NCI-H1930 (cell line): Measurements from ENCODE around the gene NUDT2.
"Not testable (repeated sequence)": the region's sequence is repeated elsewhere in the genome, so short reads cannot be mapped to it uniquely, and the experiment has no call there.

Experiments used
- DNase-seq, 2 experiments: peaks; one replicate each; lab custom pipeline; 2025; lab: John Stamatoyannopoulos, UW

NUDT2 gene

DNA sequence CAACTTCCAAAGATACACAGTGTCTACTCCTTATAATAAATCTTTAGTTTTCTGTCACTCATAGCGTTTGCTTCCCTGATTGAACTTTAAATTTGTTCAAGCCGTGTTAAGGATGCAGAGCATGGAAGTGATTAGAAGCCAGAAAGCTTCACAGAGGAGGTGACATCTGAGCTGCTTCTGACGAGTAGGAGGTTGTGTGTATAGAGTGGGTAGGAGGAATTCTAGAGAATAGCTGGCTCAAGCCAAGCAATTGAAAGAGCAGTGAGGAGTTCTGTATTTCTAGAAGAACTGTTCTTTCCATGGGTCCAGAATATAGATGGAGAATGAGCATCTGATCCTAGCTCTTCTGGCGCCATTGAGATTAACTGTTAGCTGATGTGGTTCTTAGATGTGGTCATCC lies 6.0 kb downstream of the NUDT2 start:
- DNase-seq = no peak

DNA sequence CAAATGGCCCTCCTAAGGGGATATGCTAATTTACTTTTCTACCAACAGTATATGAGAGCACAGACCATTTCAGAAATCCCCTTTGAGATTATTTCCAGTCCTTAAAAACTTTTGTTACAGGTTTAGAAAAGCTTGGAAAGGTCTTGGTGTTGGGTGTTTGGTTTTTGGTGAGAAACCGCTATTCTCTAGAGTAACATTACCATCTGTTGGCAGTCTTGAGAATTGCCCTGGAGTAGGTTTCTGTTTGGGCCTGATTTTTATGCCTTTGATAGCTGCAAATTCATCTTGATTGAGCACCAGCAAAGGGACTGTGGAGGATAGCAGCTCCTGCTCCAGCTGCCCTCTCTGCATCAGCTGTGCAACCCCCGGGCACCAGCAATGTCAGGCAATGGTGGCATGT lies 8.0 kb downstream of the NUDT2 start:
- DNase-seq = no peak

DNA sequence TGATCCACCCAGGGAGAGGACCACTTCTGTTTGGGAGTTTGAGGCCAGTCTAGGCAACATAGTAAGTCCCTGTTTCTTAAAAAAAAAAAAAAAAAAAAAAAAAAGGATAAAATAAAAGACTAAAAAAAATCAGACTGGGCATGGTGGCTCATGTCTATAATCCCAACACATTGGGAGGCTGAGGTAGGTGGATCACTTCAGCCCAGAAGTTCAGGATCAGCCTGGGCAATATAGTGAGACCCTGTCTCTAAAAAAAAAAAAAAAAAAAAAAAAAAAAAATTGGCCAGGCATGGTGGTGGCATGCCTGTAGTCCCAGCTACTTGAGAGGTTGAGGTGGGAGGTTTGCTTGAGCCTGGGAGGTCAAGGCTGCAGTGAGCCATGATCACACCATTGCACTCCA lies 8.7 kb downstream of the NUDT2 start:
- not testable (repeated sequence) for DNase-seq

- DNase-seq = no peak
Measured at GRCh38 chr9:34338665-34339385, 9.5 kb downstream of the NUDT2 start.

- DNase-seq = no peak
Measured at GRCh38 chr9:34341659-34342295, 12.4 kb downstream of the NUDT2 start.

DNA sequence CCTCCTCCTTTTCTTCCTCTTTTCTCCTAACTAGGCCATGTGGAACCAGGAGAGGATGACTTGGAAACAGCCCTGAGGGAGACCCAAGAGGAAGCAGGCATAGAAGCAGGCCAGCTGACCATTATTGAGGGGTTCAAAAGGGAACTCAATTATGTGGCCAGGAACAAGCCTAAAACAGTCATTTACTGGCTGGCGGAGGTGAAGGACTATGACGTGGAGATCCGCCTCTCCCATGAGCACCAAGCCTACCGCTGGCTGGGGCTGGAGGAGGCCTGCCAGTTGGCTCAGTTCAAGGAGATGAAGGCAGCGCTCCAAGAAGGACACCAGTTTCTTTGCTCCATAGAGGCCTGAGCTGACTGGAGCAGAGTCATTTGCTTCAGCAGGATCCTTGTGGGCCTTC lies 13.7 kb downstream of the NUDT2 start:
- DNase-seq = no peak

GRCh38 chr9:34343605-34344004 lies 14.2 kb downstream of the NUDT2 start:
- no peak for DNase-seq

- no peak for DNase-seq
Measured at GRCh38 chr9:34346873-34347799, 17.8 kb downstream of the NUDT2 start.

GRCh38 chr9:34347800-34348158 lies 18.4 kb downstream of the NUDT2 start:
- DNase-seq = no peak

GRCh38 chr9:34349324-34349723 lies 20.0 kb downstream of the NUDT2 start:
- no peak for DNase-seq

GRCh38 chr9:34352122-34352652 lies 22.8 kb downstream of the NUDT2 start:
- DNase-seq = not testable (repeated sequence)

DNA sequence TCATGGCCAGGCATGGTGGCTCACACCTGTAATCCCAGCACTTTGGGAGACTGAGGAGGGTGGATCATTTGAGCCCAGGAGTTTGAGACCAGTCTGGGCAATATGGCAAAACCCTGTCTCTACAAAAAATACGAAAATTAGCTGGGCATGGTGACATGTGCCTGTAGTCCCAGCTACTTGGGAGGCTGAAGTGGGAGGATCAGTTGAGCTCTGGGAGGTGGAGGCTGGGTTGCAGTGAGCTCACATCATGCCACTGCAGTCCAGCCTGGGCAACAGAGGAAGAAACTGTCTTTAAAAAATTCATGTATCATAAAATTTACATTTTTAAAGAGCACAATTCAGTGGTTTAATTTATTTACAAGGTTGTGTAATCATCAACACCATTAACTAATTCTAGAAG lies 23.6 kb downstream of the NUDT2 start:
- DNase-seq = not testable (repeated sequence)

DNA sequence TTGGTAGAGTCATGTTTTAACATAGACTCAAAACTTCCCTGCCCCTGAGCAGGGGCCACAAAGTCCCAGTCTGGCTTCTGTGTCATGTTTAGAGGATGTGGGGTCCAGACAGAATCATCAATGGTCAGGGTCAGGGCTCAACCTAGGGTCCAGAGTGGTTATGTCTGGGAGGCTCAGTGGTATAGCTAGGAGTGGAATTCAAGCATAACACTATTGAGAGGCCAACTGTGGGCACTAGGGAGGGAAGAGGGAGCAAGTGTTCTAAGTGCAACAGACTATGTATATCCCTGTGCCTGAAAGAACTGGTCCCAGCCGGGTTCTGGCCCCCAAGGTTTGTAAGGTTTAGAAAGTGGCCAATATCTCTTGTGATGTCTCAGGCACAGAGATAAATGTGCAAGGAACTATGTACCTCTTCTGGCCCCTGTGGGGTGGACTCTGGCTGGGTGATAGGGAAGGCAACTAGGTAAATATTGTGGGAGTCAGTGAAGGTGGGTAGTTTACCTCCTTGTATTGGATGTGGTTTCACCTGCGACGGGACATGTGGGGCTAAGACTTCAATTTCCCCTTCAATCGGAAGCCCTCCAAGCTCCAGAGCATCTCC lies 33.3 kb downstream of the NUDT2 start:
- DNase-seq = no peak

- no peak for DNase-seq
Measured at GRCh38 chr9:34363619-34364351, 34.4 kb downstream of the NUDT2 start.

DNA sequence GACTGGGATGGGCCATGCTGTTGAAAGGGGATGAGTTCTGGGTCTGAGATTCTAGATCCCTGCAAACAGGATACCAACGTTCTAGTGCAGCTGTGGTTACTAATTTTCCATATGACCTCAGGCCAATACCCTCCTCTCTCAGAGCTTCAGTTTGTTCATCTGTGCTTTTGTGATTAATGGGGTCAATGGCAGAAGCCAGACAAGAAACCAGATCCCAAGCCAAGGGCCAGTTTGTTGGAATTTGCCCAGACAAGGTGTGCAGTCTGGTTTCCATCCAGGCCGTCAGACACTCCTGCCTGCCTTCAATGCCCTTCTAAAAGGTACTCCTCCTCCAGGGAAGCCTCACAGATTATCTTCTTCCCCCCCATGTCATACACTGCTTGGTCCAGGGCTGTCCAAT lies 35.9 kb downstream of the NUDT2 start:
- DNase-seq = no peak

DNA sequence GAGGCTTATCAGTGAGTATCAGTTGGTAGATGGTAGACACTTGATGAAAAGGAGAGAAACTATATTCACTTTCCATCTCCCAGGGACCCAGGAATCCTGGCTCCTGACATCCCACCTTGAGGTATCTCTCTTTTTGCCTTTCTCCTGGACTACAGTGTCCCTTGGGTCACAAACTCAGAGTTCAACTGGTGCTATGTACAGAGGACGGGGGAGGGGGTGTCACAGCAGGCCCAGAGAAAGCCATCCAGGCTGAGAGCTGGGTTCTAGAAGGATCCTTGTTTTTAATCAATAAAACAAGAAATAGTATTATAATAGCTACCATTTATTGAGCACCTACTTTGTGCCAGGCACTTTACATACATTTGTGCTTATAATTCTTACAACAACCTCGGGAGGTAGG lies 37.0 kb downstream of the NUDT2 start:
- no peak for DNase-seq

GRCh38 chr9:34367751-34368410 lies 38.5 kb downstream of the NUDT2 start:
- DNase-seq = not testable (repeated sequence)

DNA sequence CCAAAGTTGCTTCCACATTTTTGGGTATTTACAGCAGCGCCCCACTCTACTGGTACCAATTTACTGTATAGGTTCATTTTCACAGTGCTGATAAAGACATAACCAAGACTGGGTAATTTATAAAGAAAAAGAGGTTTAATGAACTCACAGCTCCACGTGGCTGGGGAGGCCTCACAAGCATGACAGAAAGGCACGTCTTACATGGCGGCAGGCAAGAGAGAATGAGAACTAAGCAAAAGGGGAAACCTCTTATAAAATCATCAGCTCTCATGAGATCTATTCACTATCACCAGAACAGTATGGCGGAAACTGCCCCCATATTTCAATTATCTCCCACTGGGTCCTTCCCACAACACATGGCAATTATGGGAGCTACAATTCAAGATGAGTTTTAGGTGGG lies 39.4 kb downstream of the NUDT2 start:
- not testable (repeated sequence) for DNase-seq

DNA sequence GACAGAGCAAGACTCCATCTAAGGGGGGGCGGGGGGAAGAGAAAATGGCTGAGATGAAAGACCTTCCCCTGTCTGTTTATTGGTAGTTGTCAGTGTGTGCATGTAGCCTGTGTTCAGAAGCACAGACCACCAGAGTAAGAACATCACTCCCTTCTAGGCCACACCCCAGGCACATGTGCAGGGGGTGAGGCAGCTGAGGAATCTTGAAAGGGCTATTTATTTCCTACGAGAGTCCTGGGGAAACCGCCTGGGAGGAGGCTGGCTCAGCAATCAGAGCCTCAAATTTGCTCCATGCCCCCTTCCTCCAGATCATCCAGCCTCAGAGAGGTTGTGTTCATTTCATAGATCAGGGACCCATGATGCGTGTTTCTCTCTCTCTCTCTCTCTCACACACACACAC lies 40.3 kb downstream of the NUDT2 start:
- no peak for DNase-seq

DNA sequence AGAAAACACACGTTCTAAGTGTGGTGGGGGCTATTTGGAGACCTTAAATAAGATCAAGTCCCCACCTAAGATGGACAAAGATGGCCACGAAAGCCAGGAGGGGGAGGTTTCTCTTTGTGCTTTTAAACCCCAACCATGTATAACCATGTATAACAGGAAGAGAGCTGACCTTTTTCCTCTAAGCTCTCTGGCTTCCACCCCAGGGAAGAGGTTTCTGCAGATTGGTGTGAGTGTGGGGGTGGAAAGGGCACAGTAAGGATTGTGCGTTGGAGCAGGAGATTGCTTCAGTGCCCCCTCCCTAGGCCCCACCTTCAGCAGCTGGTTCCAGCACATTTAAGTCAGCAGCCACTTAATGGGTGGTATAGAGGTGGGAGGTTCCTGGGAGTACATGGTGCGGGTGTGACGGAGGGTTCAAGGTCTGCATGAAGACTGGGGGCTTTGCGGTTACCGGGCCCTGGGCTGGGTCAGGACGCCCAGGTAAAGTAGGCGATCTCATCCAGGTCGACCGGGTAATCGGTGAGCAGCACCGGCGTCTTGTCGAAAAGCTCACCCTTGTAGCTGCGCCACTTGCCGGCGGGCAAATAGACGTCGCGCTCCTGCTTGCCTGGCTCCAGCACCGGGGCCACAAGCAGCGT lies 41.1 kb downstream of the NUDT2 start:
- DNase-seq = no peak
